GM23338 (cell line): ENCODE measurements around the gene PDF.

Experiments
- CTCF ChIP-seq, 2 experiments: fragments of 200-600 bp in 1 of 2; sonication (generic) in 1 of 2; conservative IDR thresholded peaks; 2 replicates each; pipeline versions ENCODE4 v1.5.1 to v1.6.1; 2016 to 2017; ENCODE audit warnings: antibody characterized with exemption in 2 of 2, low read depth in 2 of 2, mild to moderate bottlenecking in 2 of 2, moderate library complexity in 1 of 2
- JUNB ChIP-seq: IDR thresholded peaks from one replicate; pipeline ENCODE4 v1.6.1; 2016; ENCODE audit warnings: antibody characterized with exemption; ENCODE audit not compliant: unreplicated experiment
- REST ChIP-seq: IDR thresholded peaks from one replicate; pipeline ENCODE4 v1.6.1; 2018; ENCODE audit warnings: antibody characterized with exemption; ENCODE audit not compliant: unreplicated experiment
- STAT1 ChIP-seq: IDR thresholded peaks from one replicate; pipeline ENCODE4 v1.6.1; 2016; ENCODE audit warnings: antibody characterized with exemption; ENCODE audit not compliant: unreplicated experiment

- TF ChIP-seq REST (no peak), CTCF (conservative IDR thresholded peaks at IDR 0.05; ENCODE audit: low read depth in 2 of 2) (no peak), JUNB (no peak), STAT1 (no peak)
Measured at GRCh38 chr16:69319826-69320739, 10.3 kb downstream of the PDF start.
